ENCODE measurements around the gene SH3BGR.
"Not testable (repeated sequence)": the region's sequence is repeated elsewhere in the genome, so short reads cannot be mapped to it uniquely, and the experiment has no call there.

The SH3BGR gene

GRCh38 chr21:39537571-39537970 is 85.8 kb downstream of the SH3BGR start:
- Histone ChIP-seq H3K27me3 (ENCODE audit: control insufficient read depth, insufficient read depth, low read length) (no peaks in the 10 kb centered on the region), H3K9me3 (ENCODE audit: control insufficient read depth, low read length) (no peaks in the 10 kb centered on the region), H3K4me3 (ENCODE audit: low read length) (no peak overlapping the region), H3K9ac (ENCODE audit: low read length) (no peak overlapping the region), H3K36me3 (ENCODE audit: control insufficient read depth, insufficient read depth, low read length) (no peaks in the 10 kb centered on the region), H3K4me1 (ENCODE audit: control insufficient read depth, insufficient read depth, low read length) (peaks cover 25% of the 10 kb centered on the region)

- Histone ChIP-seq H3K36me3 (ENCODE audit: control insufficient read depth, insufficient read depth, low read length) (no peaks in the 10 kb centered on the region), H3K27me3 (ENCODE audit: control insufficient read depth, insufficient read depth, low read length) (no peaks in the 10 kb centered on the region), H3K4me1 (ENCODE audit: control insufficient read depth, insufficient read depth, low read length) (peaks cover 25% of the 10 kb centered on the region), H3K4me3 (ENCODE audit: low read length) (no peak overlapping the region), H3K9me3 (ENCODE audit: control insufficient read depth, low read length) (no peaks in the 10 kb centered on the region), H3K9ac (ENCODE audit: low read length) (no peak overlapping the region)
Measured at GRCh38 chr21:39538453-39539042, 86.8 kb downstream of the SH3BGR start.

- not testable (repeated sequence) for H3K4me3 ChIP-seq (ENCODE audit: low read length); H3K9me3 ChIP-seq (ENCODE audit: control insufficient read depth, low read length); H3K36me3 ChIP-seq (ENCODE audit: control insufficient read depth, insufficient read depth, low read length); H3K9ac ChIP-seq (ENCODE audit: low read length); H3K27me3 ChIP-seq (ENCODE audit: control insufficient read depth, insufficient read depth, low read length)
- H3K4me1 ChIP-seq (ENCODE audit: control insufficient read depth, insufficient read depth, low read length): peaks cover 25% of the 10 kb centered on the region
Measured at GRCh38 chr21:39540367-39540766, 88.6 kb downstream of the SH3BGR start.

GRCh38 chr21:39542736-39543135 is 91.0 kb downstream of the SH3BGR start:
- no peaks in the 10 kb centered on the region for H3K36me3 ChIP-seq (ENCODE audit: control insufficient read depth, insufficient read depth, low read length)
- H3K27me3 ChIP-seq (ENCODE audit: control insufficient read depth, insufficient read depth, low read length): no peaks in the 10 kb centered on the region
- H3K4me3 ChIP-seq (ENCODE audit: low read length): no peak overlapping the region
- H3K9me3 ChIP-seq (ENCODE audit: control insufficient read depth, low read length): no peaks in the 10 kb centered on the region
- no peak overlapping the region for H3K9ac ChIP-seq (ENCODE audit: low read length)
- H3K4me1 ChIP-seq (ENCODE audit: control insufficient read depth, insufficient read depth, low read length): peaks cover 17% of the 10 kb centered on the region

- peaks cover 10% of the 10 kb centered on the region for H3K4me1 ChIP-seq (ENCODE audit: control insufficient read depth, insufficient read depth, low read length)
- H3K36me3 ChIP-seq (ENCODE audit: control insufficient read depth, insufficient read depth, low read length): no peaks in the 10 kb centered on the region
- no peak overlapping the region for H3K4me3 ChIP-seq (ENCODE audit: low read length)
- H3K9me3 ChIP-seq (ENCODE audit: control insufficient read depth, low read length): no peaks in the 10 kb centered on the region
- no peaks in the 10 kb centered on the region for H3K27me3 ChIP-seq (ENCODE audit: control insufficient read depth, insufficient read depth, low read length)
- no peak overlapping the region for H3K9ac ChIP-seq (ENCODE audit: low read length)
Measured at GRCh38 chr21:39546522-39546921, 94.8 kb downstream of the SH3BGR start.

GRCh38 chr21:39552856-39553255 is 101.1 kb downstream of the SH3BGR start:
- no peaks in the 10 kb centered on the region for H3K36me3 ChIP-seq (ENCODE audit: control insufficient read depth, insufficient read depth, low read length)
- no peaks in the 10 kb centered on the region for H3K27me3 ChIP-seq (ENCODE audit: control insufficient read depth, insufficient read depth, low read length)
- no peaks in the 10 kb centered on the region for H3K9me3 ChIP-seq (ENCODE audit: control insufficient read depth, low read length)
- H3K9ac ChIP-seq (ENCODE audit: low read length): no peak overlapping the region
- H3K4me3 ChIP-seq (ENCODE audit: low read length): no peak overlapping the region
- no peaks in the 10 kb centered on the region for H3K4me1 ChIP-seq (ENCODE audit: control insufficient read depth, insufficient read depth, low read length)

- no peaks in the 10 kb centered on the region for H3K9me3 ChIP-seq (ENCODE audit: control insufficient read depth, low read length)
- H3K4me1 ChIP-seq (ENCODE audit: control insufficient read depth, insufficient read depth, low read length): no peaks in the 10 kb centered on the region
- no peak overlapping the region for H3K4me3 ChIP-seq (ENCODE audit: low read length)
- no peaks in the 10 kb centered on the region for H3K27me3 ChIP-seq (ENCODE audit: control insufficient read depth, insufficient read depth, low read length)
- no peaks in the 10 kb centered on the region for H3K36me3 ChIP-seq (ENCODE audit: control insufficient read depth, insufficient read depth, low read length)
- no peak overlapping the region for H3K9ac ChIP-seq (ENCODE audit: low read length)
Measured at GRCh38 chr21:39553331-39553730, 101.6 kb downstream of the SH3BGR start.

GRCh38 chr21:39555911-39556590 is 104.3 kb downstream of the SH3BGR start:
- no peaks in the 10 kb centered on the region for H3K36me3 ChIP-seq (ENCODE audit: control insufficient read depth, insufficient read depth, low read length)
- H3K4me1 ChIP-seq (ENCODE audit: control insufficient read depth, insufficient read depth, low read length): peaks cover 13% of the 10 kb centered on the region
- H3K9ac ChIP-seq (ENCODE audit: low read length): no peak overlapping the region
- no peaks in the 10 kb centered on the region for H3K9me3 ChIP-seq (ENCODE audit: control insufficient read depth, low read length)
- no peaks in the 10 kb centered on the region for H3K27me3 ChIP-seq (ENCODE audit: control insufficient read depth, insufficient read depth, low read length)
- H3K4me3 ChIP-seq (ENCODE audit: low read length): no peak overlapping the region

GRCh38 chr21:39559511-39559910 is 107.7 kb downstream of the SH3BGR start:
- Histone ChIP-seq H3K27me3 (ENCODE audit: control insufficient read depth, insufficient read depth, low read length) (no peaks in the 10 kb centered on the region), H3K36me3 (ENCODE audit: control insufficient read depth, insufficient read depth, low read length) (no peaks in the 10 kb centered on the region), H3K9ac (ENCODE audit: low read length) (no peak overlapping the region), H3K4me1 (ENCODE audit: control insufficient read depth, insufficient read depth, low read length) (peaks cover 36% of the 10 kb centered on the region), H3K4me3 (ENCODE audit: low read length) (no peak overlapping the region), H3K9me3 (ENCODE audit: control insufficient read depth, low read length) (no peaks in the 10 kb centered on the region)

- Histone ChIP-seq H3K9ac (ENCODE audit: low read length) (no peak overlapping the region), H3K36me3 (ENCODE audit: control insufficient read depth, insufficient read depth, low read length) (no peaks in the 10 kb centered on the region), H3K4me1 (ENCODE audit: control insufficient read depth, insufficient read depth, low read length) (peaks cover 36% of the 10 kb centered on the region), H3K27me3 (ENCODE audit: control insufficient read depth, insufficient read depth, low read length) (no peaks in the 10 kb centered on the region), H3K9me3 (ENCODE audit: control insufficient read depth, low read length) (no peaks in the 10 kb centered on the region), H3K4me3 (ENCODE audit: low read length) (no peak overlapping the region)
Measured at GRCh38 chr21:39561140-39561539, 109.4 kb downstream of the SH3BGR start.

- no peaks in the 10 kb centered on the region for H3K9me3 ChIP-seq (ENCODE audit: control insufficient read depth, low read length)
Measured at GRCh38 chr21:39562791-39563770, 111.3 kb downstream of the SH3BGR start.

GRCh38 chr21:39564200-39564599 is 112.4 kb downstream of the SH3BGR start:
- peaks cover 36% of the 10 kb centered on the region for H3K4me1 ChIP-seq (ENCODE audit: control insufficient read depth, insufficient read depth, low read length)
- no peaks in the 10 kb centered on the region for H3K27me3 ChIP-seq (ENCODE audit: control insufficient read depth, insufficient read depth, low read length)
- no peak overlapping the region for H3K9ac ChIP-seq (ENCODE audit: low read length)
- H3K36me3 ChIP-seq (ENCODE audit: control insufficient read depth, insufficient read depth, low read length): no peaks in the 10 kb centered on the region
- H3K9me3 ChIP-seq (ENCODE audit: control insufficient read depth, low read length): no peaks in the 10 kb centered on the region
- H3K4me3 ChIP-seq (ENCODE audit: low read length): no peak overlapping the region

More at GRCh38 chr21:39562791-39563770, 111.3 kb downstream of the SH3BGR start:
- H3K4me1 ChIP-seq (ENCODE audit: control insufficient read depth, insufficient read depth, low read length): peaks cover 36% of the 10 kb centered on the region
- no peak overlapping the region for H3K9ac ChIP-seq (ENCODE audit: low read length)
- no peaks in the 10 kb centered on the region for H3K27me3 ChIP-seq (ENCODE audit: control insufficient read depth, insufficient read depth, low read length)
- no peaks in the 10 kb centered on the region for H3K36me3 ChIP-seq (ENCODE audit: control insufficient read depth, insufficient read depth, low read length)
- no peak overlapping the region for H3K4me3 ChIP-seq (ENCODE audit: low read length)
